SW 1271 (cell line): ENCODE results near the gene CTSC.
"Not testable (repeated sequence)": the region's sequence is repeated elsewhere in the genome, so short reads cannot be mapped to it uniquely, and the experiment has no call there.

Experiments
- DNase-seq, 2 experiments: peaks; one replicate each; lab custom pipeline; 2025; lab: John Stamatoyannopoulos, UW

The CTSC gene

GRCh38 chr11:88282747-88283515 is 54.6 kb downstream of the CTSC start:
- DNase-seq, result no peak

- DNase-seq, result no peak
Measured at GRCh38 chr11:88281317-88281712, 56.2 kb downstream of the CTSC start.

GRCh38 chr11:88280673-88281316 is 56.7 kb downstream of the CTSC start:
- no peak for DNase-seq

GRCh38 chr11:88277349-88277915 is 60.1 kb downstream of the CTSC start:
- DNase-seq, result no peak

GRCh38 chr11:88275636-88276035 is 61.9 kb downstream of the CTSC start:
- DNase-seq, result no peak

- no peak for DNase-seq
Measured at GRCh38 chr11:88266919-88267318, 70.6 kb downstream of the CTSC start.

- no peak for DNase-seq
Measured at GRCh38 chr11:88266157-88266556, 71.4 kb downstream of the CTSC start.

- DNase-seq, result no peak
Measured at GRCh38 chr11:88259431-88259830, 78.1 kb downstream of the CTSC start.

- no peak for DNase-seq
Measured at GRCh38 chr11:88252208-88252607, 85.3 kb downstream of the CTSC start.

- DNase-seq, result no peak
Measured at GRCh38 chr11:88250566-88251242, 86.8 kb downstream of the CTSC start.

- no peak for DNase-seq
Measured at GRCh38 chr11:88249706-88250105, 87.8 kb downstream of the CTSC start.

GRCh38 chr11:88246696-88247095 is 90.8 kb downstream of the CTSC start:
- no peak for DNase-seq

- not testable (repeated sequence) for DNase-seq
Measured at GRCh38 chr11:88245576-88245975, 92.0 kb downstream of the CTSC start.
